Hippocampal formation (tissue), 2 donors: ENCODE results near the gene TREM2.

Experiments used
- DNase-seq, 2 donors: peaks; one replicate each; lab custom pipeline; 2025; lab: John Stamatoyannopoulos, UW

The TREM2 gene

DNA sequence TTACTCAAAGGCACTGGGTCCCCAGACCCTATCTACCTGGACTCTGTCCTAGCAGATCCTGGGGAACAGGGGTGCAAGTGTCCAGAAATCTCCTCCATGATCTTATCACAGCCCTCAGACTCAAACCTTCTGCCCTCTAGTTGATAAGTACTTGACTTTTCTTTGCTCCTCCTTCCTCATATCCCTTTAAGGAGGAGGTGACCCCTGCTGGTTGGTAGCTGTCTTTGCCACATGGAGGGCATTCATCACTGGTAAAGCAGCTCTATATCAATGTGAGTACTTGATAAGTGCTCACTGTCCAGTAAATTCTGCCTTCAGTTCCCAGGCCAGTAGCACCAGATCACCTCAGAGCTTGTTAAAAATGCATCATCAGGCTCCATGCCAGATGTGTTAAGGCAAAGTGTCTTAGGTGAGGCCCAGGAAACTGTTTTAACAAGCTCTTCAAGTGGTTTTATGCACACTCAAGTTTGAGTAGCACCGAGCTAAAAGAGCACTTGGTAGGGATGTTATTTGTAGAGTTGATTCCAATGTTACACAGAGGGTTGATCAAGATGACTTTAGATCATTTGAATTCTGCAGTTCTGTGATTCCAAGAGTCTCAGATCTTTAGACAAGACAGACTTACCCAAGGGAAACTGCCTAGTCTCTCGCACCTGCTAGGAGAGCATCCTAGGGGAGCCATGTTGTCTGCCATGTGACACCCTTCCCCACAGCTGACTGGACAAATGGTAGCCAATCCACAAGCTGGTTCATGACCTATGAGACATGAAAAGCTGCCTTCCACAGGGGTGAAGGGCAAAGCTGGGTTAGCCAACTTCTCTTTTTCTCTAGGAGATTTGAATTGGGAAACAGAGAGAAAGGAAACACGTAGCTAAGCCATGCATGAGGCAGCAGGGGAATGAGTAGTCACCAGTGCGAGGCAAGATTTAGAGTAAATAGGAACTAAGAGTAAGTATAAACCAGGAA is 19.4 kb upstream of the TREM2 start:
- no peak for DNase-seq

DNA sequence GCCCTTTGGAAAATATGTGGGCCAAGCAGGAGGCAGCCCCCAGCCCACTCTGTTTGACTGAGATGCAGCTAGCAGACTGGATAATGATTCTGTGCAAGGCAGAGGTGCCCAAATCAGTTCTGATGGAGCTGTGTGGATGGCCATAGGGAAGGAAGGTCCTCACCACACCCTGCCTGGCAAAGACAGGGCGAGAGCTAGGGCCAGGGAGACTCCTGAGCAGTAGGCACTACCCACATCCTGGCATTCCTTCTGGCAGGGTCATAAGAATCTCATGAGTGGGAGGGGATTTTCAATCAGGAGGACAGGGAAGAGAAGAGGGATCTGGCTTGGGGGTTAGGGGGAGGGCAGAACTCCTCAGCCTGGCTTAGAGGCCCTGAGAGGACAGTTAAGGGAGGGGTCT is 18.6 kb upstream of the TREM2 start:
- no peak for DNase-seq

DNA sequence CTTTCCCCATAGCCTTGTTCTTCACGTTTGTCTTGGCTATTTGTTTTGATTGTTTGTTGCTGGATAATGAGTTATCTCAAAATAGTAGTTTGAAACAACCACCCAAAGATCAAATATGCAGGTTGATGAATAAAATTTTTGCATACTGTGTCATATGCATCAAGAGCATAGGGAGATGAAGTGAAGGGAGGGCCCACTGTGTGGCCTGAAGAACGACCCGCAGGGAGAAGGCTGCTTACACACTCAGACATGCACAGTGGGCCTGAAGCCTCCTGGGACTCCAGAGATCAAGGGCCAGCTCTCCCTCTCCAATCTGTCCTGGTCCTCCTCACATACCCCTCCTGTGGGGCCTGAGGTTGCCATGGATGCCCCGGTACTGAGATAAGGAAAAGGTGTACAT is 16.2 kb upstream of the TREM2 start:
- no peak for DNase-seq

GRCh38 chr6:41177695-41178094 is 14.8 kb upstream of the TREM2 start:
- no peak for DNase-seq

GRCh38 chr6:41177287-41177686 is 14.4 kb upstream of the TREM2 start:
- no peak for DNase-seq

- no peak for DNase-seq
Observed at GRCh38 chr6:41176189-41176588, 13.3 kb upstream of the TREM2 start.

DNA sequence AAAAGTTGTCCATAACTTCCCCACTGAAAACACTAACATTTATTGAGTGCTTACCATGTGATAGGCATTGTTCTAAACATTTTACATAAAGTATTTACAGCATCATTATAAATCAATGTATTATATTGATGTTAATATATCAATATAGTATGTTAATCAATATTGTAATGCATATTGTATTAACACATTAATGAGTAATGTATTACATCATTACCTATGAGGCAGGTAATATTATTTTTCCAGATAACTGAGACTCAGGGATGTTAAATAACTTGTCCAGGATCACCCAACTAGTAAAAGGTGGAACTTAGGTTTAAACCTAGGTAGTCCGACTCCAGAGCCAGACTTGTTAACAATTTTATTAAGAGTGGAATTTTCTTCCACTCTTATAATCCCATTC is 12.2 kb upstream of the TREM2 start:
- no peak for DNase-seq

DNA sequence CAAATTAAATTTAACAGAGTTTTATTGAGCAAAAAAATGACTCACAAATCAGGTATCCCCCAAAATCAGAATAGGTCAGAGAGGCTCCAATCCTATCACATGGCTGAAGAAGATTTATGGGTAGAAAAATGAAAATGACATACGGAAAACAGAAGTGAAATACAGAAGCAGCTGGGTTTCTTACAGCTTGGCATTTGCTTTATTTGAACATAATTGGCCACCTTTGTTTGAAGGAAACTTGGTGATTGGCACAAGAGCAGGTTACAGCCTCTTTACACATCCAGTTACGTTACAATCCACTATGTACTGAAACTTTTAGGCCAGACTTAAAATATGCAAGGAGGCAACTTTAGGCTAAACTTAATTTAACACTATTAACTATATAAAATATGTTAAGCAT is 11.7 kb upstream of the TREM2 start:
- DNase-seq = no peak

- no peak for DNase-seq
Observed at GRCh38 chr6:41171908-41172307, 9.0 kb upstream of the TREM2 start.

- DNase-seq = no peak
Observed at GRCh38 chr6:41170547-41171160, 7.7 kb upstream of the TREM2 start.

GRCh38 chr6:41167173-41167963 is 4.5 kb upstream of the TREM2 start:
- no peak for DNase-seq

GRCh38 chr6:41164551-41165120 is 1.7 kb upstream of the TREM2 start:
- no peak for DNase-seq

DNA sequence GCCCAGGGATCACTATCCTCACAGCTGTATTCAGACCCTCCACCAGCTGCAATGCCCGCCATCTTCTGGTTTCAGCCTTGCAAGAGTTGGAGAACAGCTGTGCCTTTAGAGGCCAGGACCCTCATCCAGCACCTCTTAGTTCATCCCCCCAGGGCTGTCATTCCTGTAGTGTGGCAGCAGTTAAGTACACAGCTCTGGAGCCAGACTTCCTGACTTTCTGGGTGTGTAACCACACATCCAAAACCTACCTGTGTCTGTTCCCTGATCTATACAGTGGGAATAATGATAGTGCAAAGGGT is 452 bp upstream of the TREM2 start:
- no peak for DNase-seq

DNA sequence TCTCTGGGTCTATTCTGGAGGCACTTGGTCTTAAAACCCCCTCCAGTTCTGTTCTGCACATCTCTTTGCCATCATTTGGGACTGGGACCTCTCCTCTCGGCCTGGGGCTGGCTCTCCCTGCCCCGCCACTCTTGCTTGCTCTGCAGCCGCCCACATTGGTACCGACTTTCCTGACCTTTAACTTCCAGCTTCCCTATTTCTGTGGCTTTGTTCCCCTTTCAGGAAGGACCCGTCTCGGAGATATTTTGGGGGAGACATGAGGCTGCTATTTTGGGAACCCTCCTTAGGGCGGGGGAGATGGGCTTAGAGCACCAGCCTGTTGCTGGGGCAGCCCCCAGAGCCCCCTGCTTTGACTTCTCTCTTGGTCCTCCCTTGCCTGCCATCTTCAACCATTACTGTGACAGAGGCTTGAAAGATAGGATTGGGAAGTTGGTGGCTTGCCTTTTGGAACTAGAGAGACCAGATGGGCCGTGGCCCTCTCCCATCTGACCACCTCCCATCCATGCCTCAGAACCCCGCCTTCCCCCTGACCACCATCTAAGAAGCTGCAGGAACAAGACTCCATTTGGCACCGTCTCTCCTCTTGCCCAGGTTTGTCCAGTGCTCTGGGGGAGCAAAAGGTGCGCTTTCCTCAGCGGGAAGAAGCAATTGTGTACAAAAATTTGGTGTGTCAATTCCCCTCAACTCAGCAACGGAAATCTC is 914 bp downstream of the TREM2 start:
- DNase-seq = peak in 1 of 2 donors; percentile 18

- DNase-seq = no peak
Observed at GRCh38 chr6:41161380-41161779, 1.5 kb downstream of the TREM2 start.

GRCh38 chr6:41160933-41161332 is 2.0 kb downstream of the TREM2 start:
- no peak for DNase-seq

DNA sequence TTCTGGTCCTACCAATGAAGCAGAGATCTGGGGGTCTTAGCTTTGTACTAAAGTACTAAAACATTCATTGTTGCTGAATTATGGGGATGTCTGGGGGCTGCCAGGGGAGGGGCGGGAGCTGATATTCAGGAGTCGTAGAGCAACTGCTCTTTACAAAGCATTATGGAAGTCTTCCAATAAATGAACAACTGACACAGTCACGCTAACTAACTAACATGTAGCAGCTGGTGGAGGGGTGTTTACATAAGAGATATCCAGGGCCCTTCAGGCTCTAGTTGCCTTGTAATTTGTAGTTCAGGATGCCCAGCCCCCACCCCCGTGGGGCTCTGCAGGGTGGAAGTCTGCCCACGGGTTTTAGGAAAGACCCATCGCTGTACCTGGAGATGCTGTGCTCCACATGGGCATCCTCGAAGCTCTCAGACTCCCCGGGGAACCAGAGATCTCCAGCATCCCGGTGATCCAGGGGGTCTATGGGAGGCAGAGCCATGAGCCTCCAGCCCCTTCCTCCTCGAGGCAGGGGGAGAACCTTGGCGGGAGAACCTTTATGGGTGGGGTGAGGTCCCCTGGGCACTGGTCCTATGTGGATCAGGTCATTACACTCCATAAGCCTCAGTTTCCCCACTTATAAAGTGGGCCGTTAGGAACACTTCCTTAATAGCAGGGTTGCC is 3.4 kb downstream of the TREM2 start:
- no peak for DNase-seq

DNA sequence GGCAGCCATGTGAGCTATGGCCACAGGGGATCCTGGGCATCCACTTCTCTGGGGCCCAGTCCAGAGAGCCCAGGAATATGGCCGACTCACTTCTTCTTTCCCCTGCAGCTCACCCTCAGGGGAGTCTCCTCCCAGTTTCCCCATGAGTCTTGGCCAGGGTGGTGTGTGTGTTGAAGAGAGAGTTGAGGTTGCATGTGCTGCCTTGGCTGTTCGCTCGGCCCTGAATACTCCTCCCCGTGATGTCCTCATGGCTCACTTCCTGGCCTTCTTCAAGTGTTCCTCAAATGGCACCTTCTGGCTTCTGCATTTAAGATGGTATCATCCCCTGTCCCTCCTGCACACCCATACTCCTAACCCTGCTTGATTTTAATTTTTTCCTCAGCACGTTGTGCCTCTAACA is 5.6 kb downstream of the TREM2 start:
- DNase-seq = peak in 1 of 2 donors; percentile 12

DNA sequence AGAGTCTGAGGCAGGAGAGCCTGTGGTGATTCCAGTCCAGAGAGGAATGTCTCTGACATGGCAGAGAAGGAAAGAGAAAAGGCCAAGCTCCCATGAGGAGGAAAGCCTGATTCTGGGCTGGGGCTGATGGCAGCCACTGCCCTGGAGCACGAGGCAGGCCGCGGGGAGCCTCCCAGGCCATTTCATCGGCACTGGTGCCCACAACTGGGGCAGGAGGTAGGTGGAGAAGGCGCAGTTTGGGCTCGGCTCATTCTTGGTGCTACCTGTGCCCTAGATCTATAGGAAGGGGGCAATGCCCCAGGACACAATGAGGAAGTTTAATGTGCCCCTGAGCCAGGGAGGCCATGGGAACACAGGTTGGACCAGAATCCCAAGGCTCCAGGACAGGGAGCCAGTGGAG is 6.1 kb downstream of the TREM2 start:
- DNase-seq = no peak

DNA sequence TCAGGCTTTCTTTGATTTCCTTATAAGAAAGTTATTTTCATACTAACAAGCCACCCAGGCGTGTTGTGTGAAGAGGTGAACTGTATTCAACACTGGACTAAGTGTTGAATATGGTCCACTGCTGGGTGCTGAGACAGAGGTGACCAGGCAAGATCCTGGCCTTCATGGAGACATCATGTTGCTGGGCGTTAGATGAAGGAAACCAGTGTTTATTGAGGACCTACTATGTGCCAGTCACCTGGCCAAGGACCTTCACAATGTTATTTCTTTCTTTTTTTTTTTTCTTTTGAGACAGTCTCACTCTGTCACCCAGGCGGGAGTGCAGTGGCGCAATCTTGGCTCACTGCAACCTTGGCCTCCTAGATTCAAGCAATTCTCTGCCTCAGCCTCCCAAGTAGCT is 6.9 kb downstream of the TREM2 start:
- DNase-seq = no peak

- no peak for DNase-seq
Observed at GRCh38 chr6:41155132-41155805, 7.6 kb downstream of the TREM2 start.
